IMR-90 (cell line): ENCODE results near the gene CMBL. TPM values are rescaled to one million over a fixed set of nuclear protein-coding genes. Genes with fewer than 3 reads are reported as not detected.

Experiments
- ATAC-seq: fragments of 200-7000 bp; cut with Tn5 transposase; 2 replicates; pipeline ENCODE4 v1.9.1; 2020; ENCODE audit warnings: low read depth, mild to moderate bottlenecking, moderate library complexity
- BruUV-seq: library from RNA; stranded (reverse); fragments of 400-500 nt; replicated peaks from 2 replicates; lab custom pipeline; 2021; lab: Mats Ljungman, UMichigan
- CTCF ChIA-PET: fragments of 300-600 bp; formaldehyde crosslinking; extraction: SDS; loops from one replicate; lab custom pipeline; 2021; ENCODE audit warnings: antibody characterized with exemption; lab: Yijun Ruan, JAX
- POLR2A ChIA-PET: fragments of 300-600 bp; sonication (Branson Sonifier 250); formaldehyde crosslinking; loops from one replicate; lab custom pipeline; 2022; ENCODE audit warnings: antibody characterized with exemption; ENCODE audit not compliant: unreplicated experiment; lab: Charles Lee
- DNase-seq: peaks from one replicate; pipeline ENCODE4 v3.0.0; 2013
- H2AFZ ChIP-seq: replicated peaks from 2 replicates; pipeline ENCODE3; 2013; ENCODE audit warnings: low read length, mild to moderate bottlenecking; ENCODE audit not compliant: poor library complexity
- H2AK5ac ChIP-seq: 2 replicates; pipeline ENCODE4 v1.6.1; 2013; ENCODE audit warnings: low read depth, low read length, inconsistent platforms
- H2AK9ac ChIP-seq: replicated peaks from 2 replicates; pipeline ENCODE3; 2013; ENCODE audit warnings: mild to moderate bottlenecking, low read depth, low read length, moderate library complexity; ENCODE audit not compliant: poor library complexity
- H2BK120ac ChIP-seq: 2 replicates; pipeline ENCODE4 v1.6.1; 2013; ENCODE audit warnings: low read depth, low read length, inconsistent platforms
- H2BK15ac ChIP-seq: 3 replicates; pipeline ENCODE4 v1.6.1; 2013; ENCODE audit warnings: low read depth, low read length, inconsistent platforms
- H2BK20ac ChIP-seq: 2 replicates; pipeline ENCODE4 v1.6.1; 2013; ENCODE audit warnings: low read depth, mild to moderate bottlenecking, inconsistent platforms, low read length, moderate library complexity
- H2BK5ac ChIP-seq: 2 replicates; pipeline ENCODE4 v1.6.1; 2013; ENCODE audit warnings: mild to moderate bottlenecking, low read depth, low read length, inconsistent platforms; ENCODE audit not compliant: poor library complexity, severe bottlenecking
- H3K14ac ChIP-seq: replicated peaks from 2 replicates; pipeline ENCODE4 v1.6.1; 2013; ENCODE audit warnings: low read depth, low read length, inconsistent platforms
- H3K18ac ChIP-seq: 2 replicates; pipeline ENCODE4 v1.6.1; 2013; ENCODE audit warnings: low read depth, low read length, control low read depth
- H3K23ac ChIP-seq: 2 replicates; pipeline ENCODE4 v1.6.1; 2013; ENCODE audit warnings: low read depth, low read length, inconsistent platforms
- H3K27ac ChIP-seq: 2 replicates; pipeline ENCODE4 v1.5.1; 2013; ENCODE audit warnings: mild to moderate bottlenecking, control low read depth, low read length; ENCODE audit not compliant: insufficient read depth
- H3K27me3 ChIP-seq: 2 replicates; pipeline ENCODE4 v1.6.1; 2013; ENCODE audit warnings: low read length; ENCODE audit not compliant: control insufficient read depth, insufficient read depth
- H3K36me3 ChIP-seq: 2 replicates; pipeline ENCODE4 v1.6.1; 2013; ENCODE audit warnings: low read length, mixed read lengths; ENCODE audit not compliant: control insufficient read depth, insufficient read depth
- H3K4ac ChIP-seq: 2 replicates; pipeline ENCODE4 v1.6.1; 2013; ENCODE audit warnings: low read depth, low read length, inconsistent platforms
- H3K4me1 ChIP-seq: 2 replicates; pipeline ENCODE4 v1.6.1; 2013; ENCODE audit warnings: low read length, mixed read lengths; ENCODE audit not compliant: control insufficient read depth, insufficient read depth
- H3K4me2 ChIP-seq: 2 replicates; pipeline ENCODE4 v1.6.1; 2013; ENCODE audit warnings: low read depth, mild to moderate bottlenecking, control low read depth, low read length, moderate library complexity
- H3K4me3 ChIP-seq: 2 replicates; pipeline ENCODE4 v1.5.1; 2013; ENCODE audit warnings: low read depth, mild to moderate bottlenecking, control low read depth, low read length, moderate library complexity; ENCODE audit not compliant: insufficient read depth
- H3K56ac ChIP-seq: 2 replicates; pipeline ENCODE4 v1.6.1; 2013; ENCODE audit warnings: low read length, inconsistent platforms; ENCODE audit not compliant: insufficient read depth; ENCODE audit errors: extremely low read depth
- H3K79me1 ChIP-seq, 2 experiments: 2 replicates each; pipeline ENCODE4 v1.6.1; 2013; ENCODE audit warnings: low read length in 2 of 2, inconsistent platforms in 1 of 2, low read depth in 1 of 2
- H3K9ac ChIP-seq: 2 replicates; pipeline ENCODE4 v1.6.1; 2013; ENCODE audit warnings: low read depth, low read length, control low read depth
- H3K9me1 ChIP-seq: 2 replicates; pipeline ENCODE4 v1.6.1; 2013; ENCODE audit warnings: low read length, inconsistent platforms; ENCODE audit not compliant: insufficient read depth
- H3K9me3 ChIP-seq: 2 replicates; pipeline ENCODE4 v1.6.1; 2013; ENCODE audit warnings: low read length; ENCODE audit not compliant: control insufficient read depth, insufficient read depth
- H4K20me1 ChIP-seq: 2 replicates; pipeline ENCODE4 v1.6.1; 2013; ENCODE audit warnings: low read length, inconsistent platforms; ENCODE audit not compliant: insufficient read depth
- H4K5ac ChIP-seq: 2 replicates; pipeline ENCODE4 v1.6.1; 2013; ENCODE audit warnings: mild to moderate bottlenecking, low read depth, low read length, control low read depth
- H4K8ac ChIP-seq, 2 experiments: 2 replicates each; pipeline ENCODE4 v1.6.1; 2013; ENCODE audit warnings: low read depth in 2 of 2, low read length in 2 of 2, control low read depth in 1 of 2, inconsistent platforms in 1 of 2
- H4K91ac ChIP-seq: 2 replicates; pipeline ENCODE4 v1.6.1; 2013; ENCODE audit warnings: low read depth, low read length, inconsistent platforms; ENCODE audit not compliant: insufficient read depth
- CEBPB ChIP-seq: IDR thresholded peaks from 2 replicates; pipeline ENCODE4 v1.6.1; 2012; ENCODE audit warnings: low read depth, low read length, improper control_type of control experiment
- MAFK ChIP-seq: IDR thresholded peaks from 2 replicates; pipeline ENCODE4 v1.6.1; 2012; ENCODE audit warnings: low read depth, low read length, improper control_type of control experiment
- POLR2A ChIP-seq: IDR thresholded peaks from 2 replicates; pipeline ENCODE4 v1.6.1; 2012; ENCODE audit warnings: mild to moderate bottlenecking, low read depth, low read length
- RAD21 ChIP-seq: IDR thresholded peaks from 2 replicates; pipeline ENCODE4 v1.6.1; 2012; ENCODE audit warnings: low read length, improper control_type of control experiment
- WGBS, 2 experiments: methylation state at CpG; one replicate each; pipeline versions ENCODE4 v1.1.5 to v1.1.7; 2013; ENCODE audit warnings: missing lambda C conversion rate in 2 of 2; ENCODE audit not compliant: insufficient read length in 1 of 2; ENCODE audit errors: extremely low coverage in 2 of 2; 5-methylcytosine and 5-hydroxymethylcytosine counted together
- dilution Hi-C: fragments of 300-500 bp; cut with HindIII; formaldehyde crosslinking; loops from one replicate; pipeline ENCODE4 v1.14.3; 2018; ENCODE audit warnings: low sequenced_read_pairs; ENCODE audit not compliant: unreplicated experiment
- in situ Hi-C: fragments of 300-500 bp; cut with MboI; formaldehyde crosslinking; loops from 3 replicates; pipeline ENCODE4 v1.14.3; 2019; ENCODE audit warnings: low sequenced_read_pairs, inconsistent platforms, mixed read lengths
- intact Hi-C: fragments of 100-400 bp; cut with micrococcal nuclease; formaldehyde crosslinking; loops from 2 replicates; pipeline ENCODE4 v1.10.0; 2022
- polyA plus RNA-seq, 3 experiments: library from polyadenylated mRNA; depleted of rRNA; stranded (reverse); fragments of >200 nt; gene quantifications; 2 replicates each; pipeline ENCODE4 v1.2.3, GENCODE V29; 2012; ENCODE audit warnings: low replicate concordance in 1 of 3
- total RNA-seq: library from RNA; depleted of rRNA; stranded (reverse); fragments of >200 nt; gene quantifications from 2 replicates; pipeline ENCODE4 v1.2.3, GENCODE V29; 2012

The CMBL gene
- total and polyA plus RNA-seq, 2 of the 4 experiments (the other 2 are of a cell fraction), result 5.0 to 26.3 TPM

- Histone ChIP-seq H3K27ac (peak overlapping the region; percentile 21; the same call in 1 of the 2 replicates), H3K23ac (peak overlapping the region; percentile 77; the same call in 1 of the 2 replicates), H3K4me3 (peak overlapping the region; percentile 66), H3K79me1 (no peaks in the 10 kb centered on the region), H3K56ac (no peak overlapping the region), H3K9ac (peak overlapping the region; percentile 66), H3K18ac (peak overlapping the region; percentile 42; the same call in 1 of the 2 replicates), H4K8ac (peak overlapping the region; percentile 26 to 66; a peak in 1 of 4 replicates), H2BK120ac (peak overlapping the region; percentile 72; the same call in 1 of the 2 replicates), H3K4ac (peak overlapping the region; percentile 68), H2AK9ac (peak overlapping the region; percentile 95), H2BK15ac (no peak overlapping the region; the same call in 2 of the 3 replicates), H2BK20ac (no peak overlapping the region), H2BK5ac (no peak overlapping the region), H3K9me1 (peaks cover 12% of the 10 kb centered on the region), H2AFZ (peak overlapping the region; percentile 93), H3K4me2 (peak overlapping the region; percentile 94), H4K91ac (no peak overlapping the region), H4K20me1 (no peaks in the 10 kb centered on the region), H3K36me3 (no peaks in the 10 kb centered on the region), H3K27me3 (peaks cover 5% of the 10 kb centered on the region; the same call in 1 of the 2 replicates), H4K5ac (peak overlapping the region; percentile 73; the same call in 1 of the 2 replicates), H2AK5ac (no peak overlapping the region), H3K4me1 (peaks cover 22% of the 10 kb centered on the region), H3K9me3 (no peaks in the 10 kb centered on the region), H3K14ac (peak overlapping the region; percentile 74; the same call in 1 of the 2 replicates)
- dilution Hi-C loops (no loop called here), intact Hi-C loops (loop anchor here (5.0 kb wide), 1 partner anchor 46 kb away; no protein-coding TSS in a partner anchor), in situ Hi-C loops (no loop called here)
- ChIA-PET CTCF (no interaction called here), POLR2A (no interaction called here)
- DNase-seq (peak; percentile 26), ATAC-seq (peak; percentile 66)
- TF ChIP-seq POLR2A, result no peak
- TF ChIP-seq MAFK, result peak; percentile 43; the same call in 1 of the 2 replicates
- no peak for TF ChIP-seq CEBPB
- TF ChIP-seq RAD21, result peak; percentile 30; the same call in 1 of the 2 replicates
- 14% methylated on average over 38 of the region's 81 CpGs; no CpG with 5 or more reads in 1 of the 2 experiments for WGBS, 2 experiments
- no TSS peak for BruUV-seq
Observed at GRCh38 chr5:10333154-10334006, 25.7 kb upstream of the CMBL start.
